RWPE1 (cell line): ENCODE results near the gene RNU5D-1.

ENCODE experiments used
- CTCF ChIA-PET: fragments of 350-600 bp; sonication (Branson Sonifier 250); formaldehyde crosslinking; extraction: SDS; loops from one replicate; lab custom pipeline; 2021; lab: Yijun Ruan, JAX
- POLR2A ChIA-PET: fragments of 400-600 bp; formaldehyde crosslinking; extraction: SDS; loops from one replicate; lab custom pipeline; 2020; ENCODE audit warnings: antibody characterized with exemption; ENCODE audit not compliant: low non-redundant PET; lab: Yijun Ruan, JAX
- DNase-seq: peaks from one replicate; pipeline ENCODE4 v3.0.0; 2012; ENCODE audit warnings: low spot score
- H3K27ac ChIP-seq: fragments of 450-650 bp; 2 replicates; pipeline ENCODE4 v1.5.1; 2017
- CTCF ChIP-seq: fragments of 450-650 bp; conservative IDR thresholded peaks from 2 replicates; pipeline ENCODE4 v1.5.1; 2017; ENCODE audit warnings: low read depth, mild to moderate bottlenecking

RNU5D-1 gene

GRCh38 chr1:44735992-44736391 lies 5.0 kb upstream of the RNU5D-1 start:
- TF ChIP-seq CTCF: no peak
- ChIA-PET POLR2A (no interaction called here), CTCF (no interaction called here)
- DNase-seq: no peak
- H3K27ac ChIP-seq: no peak overlapping the region

- no peak for DNase-seq
- CTCF ChIA-PET: interaction anchor here (0.6 kb wide), 1 partner anchor 170 kb away, joined by 4 read pairs; no protein-coding TSS in a partner anchor
- H3K27ac ChIP-seq: no peak overlapping the region
- TF ChIP-seq CTCF: no peak
- POLR2A ChIA-PET: no interaction called here
Measured at GRCh38 chr1:44733784-44734183, 2.8 kb upstream of the RNU5D-1 start.

- no peak for TF ChIP-seq CTCF
- CTCF ChIA-PET: no interaction called here
- POLR2A ChIA-PET: no interaction called here
- no peak overlapping the region for H3K27ac ChIP-seq
- no peak for DNase-seq
Measured at GRCh38 chr1:44733365-44733764, 2.4 kb upstream of the RNU5D-1 start.

- no peak overlapping the region; the same call in 1 of the 2 replicates for H3K27ac ChIP-seq
- no peak for DNase-seq
- no peak for TF ChIP-seq CTCF
- CTCF ChIA-PET: no interaction called here
- POLR2A ChIA-PET: no interaction called here
Measured at GRCh38 chr1:44724955-44725698, 5.8 kb downstream of the RNU5D-1 start.

- no peak overlapping the region for H3K27ac ChIP-seq
- CTCF ChIA-PET: no interaction called here
- POLR2A ChIA-PET: no interaction called here
Measured at GRCh38 chr1:44724296-44724954, 6.5 kb downstream of the RNU5D-1 start.

More at GRCh38 chr1:44724296-44724954, 6.5 kb downstream of the RNU5D-1 start:
- no peak for DNase-seq
- no peak for TF ChIP-seq CTCF
